ENCODE data around the gene MAD1L1.

MAD1L1 gene

GRCh38 chr7:2251841-2252771, 19.4 kb upstream of the MAD1L1 start:
- Histone ChIP-seq H3K27ac (ENCODE audit: insufficient read depth, low read length, poor library complexity, severe bottlenecking) (no peak overlapping the region), H3K36me3 (ENCODE audit: control insufficient read depth, insufficient read depth, low read length) (peaks cover 3% of the 10 kb centered on the region), H3K4me1 (ENCODE audit: control insufficient read depth, insufficient read depth, low read length, poor library complexity, severe bottlenecking) (peaks cover 12% of the 10 kb centered on the region), H3K9me3 (ENCODE audit: control insufficient read depth, low read length) (no peaks in the 10 kb centered on the region), H3K4me3 (ENCODE audit: insufficient read depth, low read depth, low read length, poor library complexity, severe bottlenecking) (no peak overlapping the region), H3K27me3 (replicated peaks; ENCODE audit: control insufficient read depth, insufficient read depth, low read length, poor library complexity, severe bottlenecking) (no peaks in the 10 kb centered on the region)
- DNase-seq: no peak

- no peaks in the 10 kb centered on the region for H3K9me3 ChIP-seq (ENCODE audit: control insufficient read depth, low read length)
- H3K4me1 ChIP-seq (ENCODE audit: control insufficient read depth, insufficient read depth, low read length, poor library complexity, severe bottlenecking): peaks cover 12% of the 10 kb centered on the region
- H3K36me3 ChIP-seq (ENCODE audit: control insufficient read depth, insufficient read depth, low read length): no peaks in the 10 kb centered on the region
- H3K4me3 ChIP-seq (ENCODE audit: insufficient read depth, low read depth, low read length, poor library complexity, severe bottlenecking): no peak overlapping the region
- H3K27ac ChIP-seq (ENCODE audit: insufficient read depth, low read length, poor library complexity, severe bottlenecking): no peak overlapping the region
- no peaks in the 10 kb centered on the region for H3K27me3 ChIP-seq (replicated peaks; ENCODE audit: control insufficient read depth, insufficient read depth, low read length, poor library complexity, severe bottlenecking)
- no peak for DNase-seq
Observed at GRCh38 chr7:2251381-2251780, 18.6 kb upstream of the MAD1L1 start.

GRCh38 chr7:2249744-2250323, 17.1 kb upstream of the MAD1L1 start:
- DNase-seq: no peak
- no peaks in the 10 kb centered on the region for H3K36me3 ChIP-seq (ENCODE audit: control insufficient read depth, insufficient read depth, low read length)
- H3K9me3 ChIP-seq (ENCODE audit: control insufficient read depth, low read length): no peaks in the 10 kb centered on the region
- H3K27ac ChIP-seq (ENCODE audit: insufficient read depth, low read length, poor library complexity, severe bottlenecking): no peak overlapping the region
- H3K27me3 ChIP-seq (replicated peaks; ENCODE audit: control insufficient read depth, insufficient read depth, low read length, poor library complexity, severe bottlenecking): no peaks in the 10 kb centered on the region
- H3K4me3 ChIP-seq (ENCODE audit: insufficient read depth, low read depth, low read length, poor library complexity, severe bottlenecking): no peak overlapping the region
- peaks cover 12% of the 10 kb centered on the region for H3K4me1 ChIP-seq (ENCODE audit: control insufficient read depth, insufficient read depth, low read length, poor library complexity, severe bottlenecking)

GRCh38 chr7:2248984-2249694, 16.4 kb upstream of the MAD1L1 start:
- no peaks in the 10 kb centered on the region for H3K36me3 ChIP-seq (ENCODE audit: control insufficient read depth, insufficient read depth, low read length)
- H3K27ac ChIP-seq (ENCODE audit: insufficient read depth, low read length, poor library complexity, severe bottlenecking): no peak overlapping the region
- DNase-seq: no peak
- peaks cover 12% of the 10 kb centered on the region for H3K4me1 ChIP-seq (ENCODE audit: control insufficient read depth, insufficient read depth, low read length, poor library complexity, severe bottlenecking)
- H3K9me3 ChIP-seq (ENCODE audit: control insufficient read depth, low read length): no peaks in the 10 kb centered on the region
- H3K4me3 ChIP-seq (ENCODE audit: insufficient read depth, low read depth, low read length, poor library complexity, severe bottlenecking): no peak overlapping the region
- H3K27me3 ChIP-seq (replicated peaks; ENCODE audit: control insufficient read depth, insufficient read depth, low read length, poor library complexity, severe bottlenecking): no peaks in the 10 kb centered on the region

- no peaks in the 10 kb centered on the region for H3K9me3 ChIP-seq (ENCODE audit: control insufficient read depth, low read length)
- no peak overlapping the region for H3K4me3 ChIP-seq (ENCODE audit: insufficient read depth, low read depth, low read length, poor library complexity, severe bottlenecking)
- H3K27me3 ChIP-seq (replicated peaks; ENCODE audit: control insufficient read depth, insufficient read depth, low read length, poor library complexity, severe bottlenecking): no peaks in the 10 kb centered on the region
- H3K4me1 ChIP-seq (ENCODE audit: control insufficient read depth, insufficient read depth, low read length, poor library complexity, severe bottlenecking): peaks cover 15% of the 10 kb centered on the region
- no peak overlapping the region for H3K27ac ChIP-seq (ENCODE audit: insufficient read depth, low read length, poor library complexity, severe bottlenecking)
- DNase-seq: no peak
- no peaks in the 10 kb centered on the region for H3K36me3 ChIP-seq (ENCODE audit: control insufficient read depth, insufficient read depth, low read length)
Observed at GRCh38 chr7:2247141-2247995, 14.6 kb upstream of the MAD1L1 start.

DNA sequence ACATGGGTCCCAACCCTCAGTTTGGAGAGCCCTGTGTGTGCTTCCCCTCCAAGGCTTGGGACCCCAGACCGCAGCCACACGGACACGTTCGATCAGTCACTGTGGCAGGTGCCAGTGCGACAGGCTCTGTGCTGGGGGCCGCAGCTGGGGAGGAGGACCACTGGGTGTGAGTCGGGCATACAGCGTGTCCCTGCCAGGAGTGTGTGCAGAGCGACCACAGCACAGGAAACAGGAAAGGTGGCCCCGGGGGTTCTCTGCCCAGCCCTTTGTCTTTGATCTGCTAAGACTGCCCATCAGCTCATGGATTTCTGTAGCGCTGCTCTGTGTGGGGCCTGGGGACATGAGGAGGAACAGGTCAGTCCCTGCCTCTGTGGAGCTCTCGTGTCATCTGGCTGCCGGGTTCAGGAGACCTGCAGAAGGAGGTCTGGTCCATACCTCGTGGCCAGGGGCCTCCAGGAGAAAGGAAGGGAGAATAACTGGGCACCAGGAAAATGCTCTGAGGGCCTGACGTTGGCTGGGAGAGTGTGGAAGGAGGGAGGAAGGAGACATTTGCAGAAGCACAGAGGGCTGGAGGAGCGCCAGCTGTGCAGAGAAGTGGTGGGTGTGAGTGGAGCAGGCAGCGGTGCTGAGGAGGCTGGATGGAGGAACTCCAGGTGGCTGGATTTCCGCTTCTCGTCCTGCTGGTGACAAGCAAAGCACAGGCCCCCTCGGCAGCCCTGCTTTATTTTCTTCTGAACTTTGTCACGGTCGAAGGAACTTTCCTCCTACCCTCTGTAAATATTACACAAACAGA, 13.3 kb upstream of the MAD1L1 start:
- no peak overlapping the region for H3K4me3 ChIP-seq (ENCODE audit: insufficient read depth, low read depth, low read length, poor library complexity, severe bottlenecking)
- no peaks in the 10 kb centered on the region for H3K36me3 ChIP-seq (ENCODE audit: control insufficient read depth, insufficient read depth, low read length)
- H3K4me1 ChIP-seq (ENCODE audit: control insufficient read depth, insufficient read depth, low read length, poor library complexity, severe bottlenecking): peaks cover 12% of the 10 kb centered on the region
- H3K27ac ChIP-seq (ENCODE audit: insufficient read depth, low read length, poor library complexity, severe bottlenecking): no peak overlapping the region
- no peak for DNase-seq
- no peaks in the 10 kb centered on the region for H3K27me3 ChIP-seq (replicated peaks; ENCODE audit: control insufficient read depth, insufficient read depth, low read length, poor library complexity, severe bottlenecking)
- no peaks in the 10 kb centered on the region for H3K9me3 ChIP-seq (ENCODE audit: control insufficient read depth, low read length)

GRCh38 chr7:2244404-2244995, 11.8 kb upstream of the MAD1L1 start:
- no peaks in the 10 kb centered on the region for H3K36me3 ChIP-seq (ENCODE audit: control insufficient read depth, insufficient read depth, low read length)
- no peaks in the 10 kb centered on the region for H3K9me3 ChIP-seq (ENCODE audit: control insufficient read depth, low read length)
- no peak overlapping the region for H3K4me3 ChIP-seq (ENCODE audit: insufficient read depth, low read depth, low read length, poor library complexity, severe bottlenecking)
- no peaks in the 10 kb centered on the region for H3K27me3 ChIP-seq (replicated peaks; ENCODE audit: control insufficient read depth, insufficient read depth, low read length, poor library complexity, severe bottlenecking)
- no peak overlapping the region for H3K27ac ChIP-seq (ENCODE audit: insufficient read depth, low read length, poor library complexity, severe bottlenecking)
- peaks cover 12% of the 10 kb centered on the region for H3K4me1 ChIP-seq (ENCODE audit: control insufficient read depth, insufficient read depth, low read length, poor library complexity, severe bottlenecking)
- DNase-seq: no peak

DNA sequence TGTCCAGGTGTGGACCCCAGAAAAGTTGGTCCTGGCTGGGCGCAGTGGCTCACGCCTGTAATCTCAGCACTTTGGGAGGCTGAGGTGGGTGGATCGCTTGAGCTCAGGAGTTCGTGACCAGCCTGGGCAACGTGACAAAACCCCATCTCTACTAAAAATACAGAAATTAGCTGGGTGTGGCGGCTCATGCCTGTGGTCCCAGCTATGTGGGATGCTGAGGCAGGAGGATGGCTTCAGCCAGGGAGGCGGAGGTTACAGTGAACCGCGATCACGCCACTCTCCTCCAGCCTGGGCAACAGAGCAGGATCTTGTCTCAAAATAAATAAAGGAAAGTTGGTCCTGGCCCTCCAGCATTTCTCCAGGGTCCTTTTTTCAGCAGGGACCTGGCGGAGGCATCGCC, 10.7 kb upstream of the MAD1L1 start:
- no peak overlapping the region for H3K27ac ChIP-seq (ENCODE audit: insufficient read depth, low read length, poor library complexity, severe bottlenecking)

More for the DNA sequence above, 10.7 kb upstream of the MAD1L1 start:
- H3K36me3 ChIP-seq (ENCODE audit: control insufficient read depth, insufficient read depth, low read length): peaks cover under 1% of the 10 kb centered on the region
- DNase-seq: no peak
- peaks cover 3% of the 10 kb centered on the region for H3K4me1 ChIP-seq (ENCODE audit: control insufficient read depth, insufficient read depth, low read length, poor library complexity, severe bottlenecking)
- H3K9me3 ChIP-seq (ENCODE audit: control insufficient read depth, low read length): no peaks in the 10 kb centered on the region
- no peaks in the 10 kb centered on the region for H3K27me3 ChIP-seq (replicated peaks; ENCODE audit: control insufficient read depth, insufficient read depth, low read length, poor library complexity, severe bottlenecking)
- H3K4me3 ChIP-seq (ENCODE audit: insufficient read depth, low read depth, low read length, poor library complexity, severe bottlenecking): no peak overlapping the region

All from effector memory CD4-positive, alpha-beta T cell (primary cell).